HUES48 (cell line): ENCODE measurements around the gene PRR30.
"Not testable (repeated sequence)": the region's sequence is repeated elsewhere in the genome, so short reads cannot be mapped to it uniquely, and the experiment has no call there.

Source experiments
- H3K27ac ChIP-seq: one replicate; pipeline ENCODE4 v1.7.0; 2013; ENCODE audit warnings: low read depth, low read length, inconsistent platforms
- H3K27me3 ChIP-seq: 2 replicates; pipeline ENCODE4 v1.6.1; 2013; ENCODE audit warnings: mild to moderate bottlenecking, low read length; ENCODE audit not compliant: control insufficient read depth, insufficient read depth
- H3K36me3 ChIP-seq: 2 replicates; pipeline ENCODE4 v1.6.1; 2013; ENCODE audit warnings: low read length; ENCODE audit not compliant: control insufficient read depth, insufficient read depth
- H3K4me1 ChIP-seq: 2 replicates; pipeline ENCODE4 v1.6.1; 2013; ENCODE audit warnings: mild to moderate bottlenecking, low read length; ENCODE audit not compliant: control insufficient read depth, insufficient read depth
- H3K4me3 ChIP-seq: 2 replicates; pipeline ENCODE4 v1.5.1; 2013; ENCODE audit warnings: mild to moderate bottlenecking, low read depth, low read length
- H3K9ac ChIP-seq: 2 replicates; pipeline ENCODE4 v1.6.1; 2013; ENCODE audit warnings: mild to moderate bottlenecking, low read depth, low read length, moderate library complexity
- H3K9me3 ChIP-seq: 2 replicates; pipeline ENCODE4 v1.6.1; 2013; ENCODE audit warnings: low read length; ENCODE audit not compliant: control insufficient read depth, insufficient read depth

Gene PRR30

GRCh38 chr2:27126252-27126710 lies 12.9 kb downstream of the PRR30 start:
- H3K27ac ChIP-seq, result no peak overlapping the region
- peaks cover 31% of the 10 kb centered on the region for H3K27me3 ChIP-seq
- peaks cover 6% of the 10 kb centered on the region; the same call in 1 of the 2 replicates for H3K4me1 ChIP-seq
- peaks cover 20% of the 10 kb centered on the region for H3K36me3 ChIP-seq
- H3K4me3 ChIP-seq, result no peak overlapping the region
- H3K9ac ChIP-seq, result no peak overlapping the region
- no peaks in the 10 kb centered on the region for H3K9me3 ChIP-seq

GRCh38 chr2:27125104-27125503 lies 14.1 kb downstream of the PRR30 start:
- Histone ChIP-seq H3K36me3 (peaks cover 8% of the 10 kb centered on the region), H3K4me1 (peaks cover 6% of the 10 kb centered on the region; the same call in 1 of the 2 replicates), H3K4me3 (no peak overlapping the region), H3K9ac (no peak overlapping the region), H3K27me3 (peaks cover 43% of the 10 kb centered on the region), H3K27ac (no peak overlapping the region), H3K9me3 (no peaks in the 10 kb centered on the region)

- Histone ChIP-seq H3K9ac (peak within 1 kb of the TSS; percentile 3; the same call in 1 of the 2 replicates), H3K27ac (no peak within 1 kb of the TSS)
Measured at GRCh38 chr2:27123302-27124150, 15.7 kb downstream of the PRR30 start, which contains the start of gene ABHD1. ABHD1 (plus strand) TSS chr2:27123815; CDS start chr2:27123949, 134 bp downstream.

GRCh38 chr2:27122791-27123190 lies 16.4 kb downstream of the PRR30 start:
- peaks cover 66% of the 10 kb centered on the region for H3K27me3 ChIP-seq

More at GRCh38 chr2:27123302-27124150, 15.7 kb downstream of the PRR30 start, which contains the start of gene ABHD1:
- Histone ChIP-seq H3K36me3 (no peaks in the 10 kb centered on the region), H3K9me3 (no peaks in the 10 kb centered on the region), H3K4me3 (peak within 1 kb of the TSS; percentile 72), H3K27me3 (peaks cover 59% of the 10 kb centered on the region), H3K4me1 (peaks cover 6% of the 10 kb centered on the region; the same call in 1 of the 2 replicates)

GRCh38 chr2:27121906-27122305 lies 17.3 kb downstream of the PRR30 start:
- Histone ChIP-seq H3K9ac (no peak overlapping the region), H3K4me1 (peaks cover 13% of the 10 kb centered on the region; the same call in 1 of the 2 replicates), H3K9me3 (no peaks in the 10 kb centered on the region), H3K27me3 (peaks cover 73% of the 10 kb centered on the region), H3K27ac (no peak overlapping the region), H3K4me3 (no peak overlapping the region), H3K36me3 (no peaks in the 10 kb centered on the region)

More at GRCh38 chr2:27122791-27123190, 16.4 kb downstream of the PRR30 start:
- Histone ChIP-seq H3K27ac (no peak overlapping the region), H3K4me3 (no peak overlapping the region), H3K9ac (no peak overlapping the region), H3K9me3 (no peaks in the 10 kb centered on the region), H3K36me3 (no peaks in the 10 kb centered on the region), H3K4me1 (peaks cover 13% of the 10 kb centered on the region; the same call in 1 of the 2 replicates)

- not testable (repeated sequence) for H3K27ac ChIP-seq, H3K9me3 ChIP-seq, H3K9ac ChIP-seq, H3K36me3 ChIP-seq
- Histone ChIP-seq H3K4me3 (peak overlapping the region; percentile 69), H3K27me3 (peaks cover 74% of the 10 kb centered on the region), H3K4me1 (peaks cover 13% of the 10 kb centered on the region; the same call in 1 of the 2 replicates)
Measured at GRCh38 chr2:27119330-27119670, 19.9 kb downstream of the PRR30 start.

- Histone ChIP-seq H3K36me3 (no peaks in the 10 kb centered on the region), H3K9me3 (no peaks in the 10 kb centered on the region), H3K9ac (peak within 1 kb of the TSS; percentile 18; the same call in 1 of the 2 replicates), H3K27ac (no peak within 1 kb of the TSS), H3K4me3 (peak within 1 kb of the TSS; percentile 69), H3K27me3 (peaks cover 68% of the 10 kb centered on the region), H3K4me1 (peaks cover 7% of the 10 kb centered on the region; the same call in 1 of the 2 replicates)
Measured at GRCh38 chr2:27118525-27119329, 20.5 kb downstream of the PRR30 start, which contains the start of gene CGREF1. CGREF1 (minus strand) TSS chr2:27119128; CDS start chr2:27104366, 14,762 bp downstream.

GRCh38 chr2:27117995-27118524 lies 21.1 kb downstream of the PRR30 start:
- no peak overlapping the region for H3K27ac ChIP-seq
- no peaks in the 10 kb centered on the region for H3K9me3 ChIP-seq
- H3K36me3 ChIP-seq, result no peaks in the 10 kb centered on the region
- H3K4me1 ChIP-seq, result peaks cover 7% of the 10 kb centered on the region; the same call in 1 of the 2 replicates
- H3K27me3 ChIP-seq, result peaks cover 64% of the 10 kb centered on the region
- H3K9ac ChIP-seq, result 0 out of 2 replicates have a peak overlapping the region, but pooled peaks have one; percentile 18
- peak overlapping the region; percentile 69 for H3K4me3 ChIP-seq

GRCh38 chr2:27115519-27115918 lies 23.7 kb downstream of the PRR30 start:
- Histone ChIP-seq H3K36me3 (no peaks in the 10 kb centered on the region), H3K4me3 (no peak overlapping the region), H3K4me1 (peaks cover 7% of the 10 kb centered on the region; the same call in 1 of the 2 replicates), H3K9ac (no peak overlapping the region), H3K9me3 (no peaks in the 10 kb centered on the region), H3K27me3 (peaks cover 38% of the 10 kb centered on the region), H3K27ac (no peak overlapping the region)

GRCh38 chr2:27111392-27112078 lies 27.7 kb downstream of the PRR30 start:
- H3K9me3 ChIP-seq, H3K4me3 ChIP-seq, H3K36me3 ChIP-seq, H3K27ac ChIP-seq, H3K27me3 ChIP-seq, H3K4me1 ChIP-seq, H3K9ac ChIP-seq: not testable (repeated sequence)
